ENCODE results near the gene PPP6R1.

PPP6R1 gene, protein sequence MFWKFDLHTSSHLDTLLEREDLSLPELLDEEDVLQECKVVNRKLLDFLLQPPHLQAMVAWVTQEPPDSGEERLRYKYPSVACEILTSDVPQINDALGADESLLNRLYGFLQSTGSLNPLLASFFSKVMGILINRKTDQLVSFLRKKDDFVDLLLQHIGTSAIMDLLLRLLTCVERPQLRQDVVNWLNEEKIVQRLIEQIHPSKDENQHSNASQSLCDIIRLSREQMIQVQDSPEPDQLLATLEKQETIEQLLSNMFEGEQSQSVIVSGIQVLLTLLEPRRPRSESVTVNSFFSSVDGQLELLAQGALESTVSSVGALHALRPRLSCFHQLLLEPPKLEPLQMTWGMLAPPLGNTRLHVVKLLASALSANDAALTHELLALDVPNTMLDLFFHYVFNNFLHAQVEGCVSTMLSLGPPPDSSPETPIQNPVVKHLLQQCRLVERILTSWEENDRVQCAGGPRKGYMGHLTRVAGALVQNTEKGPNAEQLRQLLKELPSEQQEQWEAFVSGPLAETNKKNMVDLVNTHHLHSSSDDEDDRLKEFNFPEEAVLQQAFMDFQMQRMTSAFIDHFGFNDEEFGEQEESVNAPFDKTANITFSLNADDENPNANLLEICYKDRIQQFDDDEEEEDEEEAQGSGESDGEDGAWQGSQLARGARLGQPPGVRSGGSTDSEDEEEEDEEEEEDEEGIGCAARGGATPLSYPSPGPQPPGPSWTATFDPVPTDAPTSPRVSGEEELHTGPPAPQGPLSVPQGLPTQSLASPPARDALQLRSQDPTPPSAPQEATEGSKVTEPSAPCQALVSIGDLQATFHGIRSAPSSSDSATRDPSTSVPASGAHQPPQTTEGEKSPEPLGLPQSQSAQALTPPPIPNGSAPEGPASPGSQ

GRCh38 chr19:55258828-55259539, at the start of gene PPP6R1:
Gene PPP6R1 (minus strand): TSS chr19:55259017. CDS start chr19:55247103, 11,914 bp downstream.
- peak; percentile 96 for DNase-seq

DNA sequence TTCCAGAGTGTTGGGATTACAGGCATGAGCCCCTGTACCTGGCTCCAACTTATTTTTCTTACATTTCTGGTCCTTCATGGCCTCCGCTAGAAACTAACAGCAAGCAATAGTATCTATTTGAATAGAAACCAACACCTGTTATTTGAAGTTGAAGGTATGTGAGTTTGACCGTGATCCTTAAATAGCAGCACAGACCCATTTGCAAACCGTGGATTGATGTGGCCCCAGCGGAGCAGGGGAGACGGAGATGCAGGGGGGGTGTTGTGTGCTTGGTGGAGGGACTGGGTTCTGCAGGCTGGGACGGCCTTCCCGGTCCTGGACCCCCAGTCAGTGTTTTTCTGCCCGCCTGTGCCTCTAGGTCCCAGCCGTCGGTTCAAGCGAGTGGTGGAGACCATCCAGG, 49.5 kb upstream of the PPP6R1 start:
- DNase-seq, result no peak

DNA sequence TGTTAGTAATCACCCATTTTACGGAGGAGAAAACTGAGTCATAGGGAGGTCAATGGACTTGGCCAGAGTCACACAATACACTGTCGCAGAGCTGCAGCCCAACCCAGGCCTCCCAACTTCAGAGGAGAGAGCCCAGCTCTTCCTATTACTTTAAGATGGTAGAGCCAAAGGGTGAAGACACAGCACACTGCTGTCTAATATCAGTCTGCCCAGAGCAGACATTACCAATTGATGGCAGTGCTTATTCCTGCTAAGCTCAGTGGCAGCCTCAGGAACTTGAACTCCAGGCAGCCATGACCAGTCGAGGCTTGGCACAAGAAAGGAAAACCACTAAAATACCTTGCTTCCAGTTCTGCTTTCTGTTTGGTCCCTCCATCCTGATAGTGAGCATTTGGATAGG, 47.9 kb upstream of the PPP6R1 start:
- DNase-seq, result no peak

- no peak for DNase-seq
Measured at GRCh38 chr19:55305983-55306562, 47.3 kb upstream of the PPP6R1 start.

GRCh38 chr19:55305491-55305890, 46.7 kb upstream of the PPP6R1 start:
- peak; percentile 71 for DNase-seq

- DNase-seq, result no peak
Measured at GRCh38 chr19:55304980-55305379, 46.2 kb upstream of the PPP6R1 start.

GRCh38 chr19:55304279-55304978, 45.6 kb upstream of the PPP6R1 start:
- DNase-seq, result peak; percentile 71

DNA sequence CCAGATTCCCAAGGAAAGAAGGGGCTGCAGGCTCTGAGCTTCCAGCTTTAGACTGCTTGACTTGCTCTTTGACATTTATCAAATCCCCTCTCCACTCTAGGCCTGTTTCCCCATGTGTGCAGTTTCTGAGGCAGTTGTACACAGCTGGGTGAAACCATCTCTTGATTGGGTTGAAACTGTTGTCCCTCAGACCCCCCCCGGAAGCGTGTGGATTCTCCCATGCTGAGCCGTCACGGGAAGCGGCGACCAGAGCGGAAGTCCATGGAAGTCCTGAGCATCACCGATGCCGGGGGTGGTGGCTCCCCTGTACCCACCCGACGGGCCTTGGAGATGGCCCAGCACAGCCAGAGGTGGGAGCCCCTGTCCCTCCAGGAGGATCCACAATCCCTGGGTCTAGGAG, 44.7 kb upstream of the PPP6R1 start:
- DNase-seq, result no peak

- no peak for DNase-seq
Measured at GRCh38 chr19:55302318-55302703, 43.5 kb upstream of the PPP6R1 start.

DNA sequence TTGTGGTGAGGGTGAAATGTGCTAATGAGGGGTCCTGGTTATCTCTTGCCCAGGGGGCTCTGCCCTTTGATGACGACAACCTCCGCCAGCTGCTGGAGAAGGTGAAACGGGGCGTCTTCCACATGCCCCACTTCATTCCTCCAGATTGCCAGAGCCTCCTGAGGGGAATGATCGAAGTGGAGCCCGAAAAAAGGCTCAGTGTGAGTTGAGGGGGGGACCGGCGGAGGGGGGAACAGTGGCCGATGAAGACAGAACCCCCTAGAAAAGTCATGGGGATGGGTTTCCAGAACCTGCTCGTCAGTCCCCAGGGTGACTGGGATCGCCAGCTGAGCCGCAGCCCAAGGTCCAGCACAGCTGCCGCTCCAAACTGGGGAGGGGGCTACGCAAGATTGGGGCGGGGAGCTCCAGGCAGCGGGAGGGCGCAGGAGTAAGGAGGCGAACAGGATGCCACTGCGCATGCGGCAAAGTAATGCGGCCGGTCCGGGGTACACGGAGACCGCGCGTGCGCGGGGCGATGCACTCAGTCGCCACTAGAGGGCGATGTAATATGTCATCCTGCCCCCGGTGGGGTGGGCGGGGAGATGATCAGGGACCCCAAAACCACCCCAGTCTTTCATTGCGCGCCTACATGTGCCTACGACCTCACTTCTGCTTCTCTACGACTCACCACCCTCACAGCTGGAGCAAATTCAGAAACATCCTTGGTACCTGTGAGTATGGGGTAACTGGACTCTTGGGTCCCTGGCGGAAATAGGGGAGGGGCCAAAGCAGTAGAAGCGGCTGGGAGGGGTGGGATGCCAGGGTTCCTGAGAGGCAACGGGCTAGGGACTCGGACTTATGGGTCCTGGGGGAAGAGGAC, 42.9 kb upstream of the PPP6R1 start:
- DNase-seq, result peak; percentile 97

DNA sequence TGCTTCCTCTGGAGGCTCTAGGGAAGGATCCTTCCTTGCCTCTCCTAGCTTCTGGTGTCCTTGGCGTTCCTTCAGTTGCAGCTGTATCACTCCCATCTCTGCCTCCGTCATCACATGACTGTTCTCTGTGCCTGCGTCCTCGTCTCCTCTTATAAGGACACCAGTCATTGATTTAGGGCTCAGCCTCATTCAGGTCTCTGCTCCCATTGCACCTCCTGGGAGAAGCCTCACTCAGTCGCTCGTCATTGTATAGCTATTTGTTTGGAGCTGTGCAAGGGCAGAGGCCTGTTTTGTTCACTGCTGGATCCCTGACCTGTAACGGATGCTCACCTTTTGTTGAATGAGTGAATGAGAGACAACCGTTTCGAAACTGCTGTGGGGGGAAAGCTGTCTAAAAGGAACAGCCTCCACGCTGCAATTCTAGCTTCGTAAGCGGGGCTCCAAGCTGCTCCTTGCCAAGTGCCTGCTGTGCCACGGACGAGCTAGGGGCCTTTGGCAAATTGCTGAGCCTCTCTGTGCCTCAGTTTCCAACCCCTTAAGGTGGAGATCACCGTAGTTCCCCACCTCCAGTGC, 42.2 kb upstream of the PPP6R1 start:
- no peak for DNase-seq

GRCh38 chr19:55299991-55300390, 41.2 kb upstream of the PPP6R1 start:
- DNase-seq, result no peak

DNA sequence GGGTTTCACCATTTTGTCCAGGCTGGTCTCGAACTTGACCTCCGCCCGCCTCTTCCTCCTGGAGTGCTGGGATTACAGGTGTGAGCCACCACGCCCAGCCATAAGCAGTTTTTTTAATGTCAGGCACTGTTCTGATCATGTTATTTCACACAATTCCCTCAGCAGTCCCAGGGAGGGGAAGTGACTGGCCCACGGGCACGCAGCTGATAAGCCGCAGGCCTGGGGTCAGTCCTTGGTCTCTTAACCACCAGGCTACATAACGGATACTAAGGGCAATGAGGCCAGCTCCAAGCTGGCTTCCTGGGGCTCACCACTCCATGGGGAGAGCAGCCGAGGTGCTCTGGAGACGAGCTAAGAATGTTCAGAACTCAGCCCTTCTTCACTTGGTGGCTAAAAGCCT, 38.5 kb upstream of the PPP6R1 start:
- DNase-seq, result no peak

DNA sequence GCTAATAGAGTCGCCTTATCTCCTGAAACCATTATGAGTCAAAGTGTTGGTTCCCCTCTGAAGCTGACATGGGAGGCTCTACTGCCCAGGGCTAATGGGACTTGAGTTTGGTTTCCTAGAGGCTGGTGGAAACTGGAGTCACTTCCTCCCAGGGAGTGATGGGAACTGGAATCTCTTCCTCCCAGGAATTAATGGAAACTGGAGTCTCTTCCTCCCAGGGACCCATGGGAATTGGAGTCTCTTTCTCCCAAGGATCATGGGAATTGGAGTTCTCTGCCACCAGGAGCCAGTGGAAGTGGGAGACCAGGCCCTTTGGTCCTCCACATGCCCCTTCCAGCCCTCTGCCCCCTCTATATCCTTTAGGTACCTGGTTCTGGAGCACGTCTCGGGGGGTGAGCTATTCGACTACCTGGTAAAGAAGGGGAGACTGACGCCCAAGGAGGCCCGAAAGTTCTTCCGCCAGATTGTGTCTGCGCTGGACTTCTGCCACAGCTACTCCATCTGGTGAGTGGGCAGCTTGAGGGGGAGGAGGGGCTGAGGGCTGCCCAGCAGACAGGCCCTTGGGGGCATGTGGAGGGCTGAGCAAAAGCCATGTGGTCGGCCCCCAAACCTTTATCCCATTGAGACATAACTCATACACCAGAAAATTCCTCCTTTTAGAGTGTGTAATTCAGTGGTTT, 30.4 kb upstream of the PPP6R1 start:
- no peak for DNase-seq

GRCh38 chr19:55287361-55288079, 28.7 kb upstream of the PPP6R1 start:
- no peak for DNase-seq

GRCh38 chr19:55285229-55285890, 26.5 kb upstream of the PPP6R1 start:
- no peak for DNase-seq

- DNase-seq, result no peak
Measured at GRCh38 chr19:55284405-55285058, 25.7 kb upstream of the PPP6R1 start.

Measured in activated CD4-positive, alpha-beta T cell treated with anti-CD3 and anti-CD28 coated beads for 48 hours (primary cell).